SU-DHL-6 (cell line): ENCODE results near the gene MIOX.

Experiments used
- EZH2phosphoT487 ChIP-seq: fragments of 200-600 bp; sonication (generic), shearing (Covaris generic); conservative IDR thresholded peaks from 2 replicates; pipeline ENCODE4 v1.6.1; 2018; ENCODE audit warnings: mild to moderate bottlenecking, antibody characterized with exemption, low read length, moderate library complexity, mixed read lengths
- TF ChIP-seq, protein P1 (sequence below): fragments of 200-600 bp; sonication (generic); IDR thresholded peaks from one replicate; pipeline ENCODE4 v1.5.1; 2017; ENCODE audit warnings: antibody characterized with exemption, mild to moderate bottlenecking, low read length, moderate library complexity; ENCODE audit not compliant: insufficient read depth, poor library complexity, severe bottlenecking

DNA sequence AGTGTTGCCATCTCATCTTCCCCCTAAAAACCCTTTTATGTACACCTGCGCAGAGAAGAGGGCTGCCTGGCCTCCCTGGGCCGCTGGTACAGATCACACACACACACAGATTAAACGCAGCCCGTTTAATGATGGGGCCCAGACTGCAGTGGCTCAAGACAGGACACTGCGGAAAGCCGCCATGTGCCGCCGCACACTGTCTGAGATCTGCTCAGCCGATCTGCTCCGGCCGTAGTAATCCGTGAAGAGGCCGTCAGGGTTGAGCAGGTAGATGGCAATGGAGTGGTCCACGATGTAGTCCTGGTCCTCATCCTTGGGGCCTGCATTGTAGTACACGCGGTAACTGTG, 36.8 kb downstream of the MIOX start:
- TF ChIP-seq, protein P1, sequence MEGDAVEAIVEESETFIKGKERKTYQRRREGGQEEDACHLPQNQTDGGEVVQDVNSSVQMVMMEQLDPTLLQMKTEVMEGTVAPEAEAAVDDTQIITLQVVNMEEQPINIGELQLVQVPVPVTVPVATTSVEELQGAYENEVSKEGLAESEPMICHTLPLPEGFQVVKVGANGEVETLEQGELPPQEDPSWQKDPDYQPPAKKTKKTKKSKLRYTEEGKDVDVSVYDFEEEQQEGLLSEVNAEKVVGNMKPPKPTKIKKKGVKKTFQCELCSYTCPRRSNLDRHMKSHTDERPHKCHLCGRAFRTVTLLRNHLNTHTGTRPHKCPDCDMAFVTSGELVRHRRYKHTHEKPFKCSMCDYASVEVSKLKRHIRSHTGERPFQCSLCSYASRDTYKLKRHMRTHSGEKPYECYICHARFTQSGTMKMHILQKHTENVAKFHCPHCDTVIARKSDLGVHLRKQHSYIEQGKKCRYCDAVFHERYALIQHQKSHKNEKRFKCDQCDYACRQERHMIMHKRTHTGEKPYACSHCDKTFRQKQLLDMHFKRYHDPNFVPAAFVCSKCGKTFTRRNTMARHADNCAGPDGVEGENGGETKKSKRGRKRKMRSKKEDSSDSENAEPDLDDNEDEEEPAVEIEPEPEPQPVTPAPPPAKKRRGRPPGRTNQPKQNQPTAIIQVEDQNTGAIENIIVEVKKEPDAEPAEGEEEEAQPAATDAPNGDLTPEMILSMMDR: no peak
- TF ChIP-seq EZH2phosphoT487: no peak
